ENCODE results near the gene TRIM52.
A peak's percentile ranks its signal among the peaks of the same experiment; 100 is the strongest.

TRIM52 gene

GRCh38 chr5:181265092-181265671, 4.2 kb upstream of the TRIM52 start:
- H3K36me3 ChIP-seq: peaks cover 9% of the 10 kb centered on the region
- no peak overlapping the region for H3K4me3 ChIP-seq (ENCODE audit: low read depth in 1 of 2, low read length in 1 of 2)
- no peaks in the 10 kb centered on the region for H3K27me3 ChIP-seq
- no peak for TF ChIP-seq CTCF (IDR thresholded peaks at IDR 0.05)
- no peak overlapping the region for H3K27ac ChIP-seq
- peaks cover 12 to 16% of the 10 kb centered on the region in 2 experiments for H3K4me1 ChIP-seq (ENCODE audit: control insufficient read depth in 1 of 2, insufficient read depth in 1 of 2, low read depth in 1 of 2, low read length in 1 of 2)
- no peaks in the 10 kb centered on the region for H3K9me3 ChIP-seq

- no peak overlapping the region for H3K27ac ChIP-seq
- peaks cover 9% of the 10 kb centered on the region for H3K36me3 ChIP-seq
- H3K4me3 ChIP-seq (ENCODE audit: low read depth in 1 of 2, low read length in 1 of 2): no peak overlapping the region
- H3K27me3 ChIP-seq: no peaks in the 10 kb centered on the region
- H3K9me3 ChIP-seq: no peaks in the 10 kb centered on the region
- H3K4me1 ChIP-seq (ENCODE audit: control insufficient read depth in 1 of 2, insufficient read depth in 1 of 2, low read depth in 1 of 2, low read length in 1 of 2): peaks cover 27 to 32% of the 10 kb centered on the region in 2 experiments
- no peak for TF ChIP-seq CTCF (IDR thresholded peaks at IDR 0.05)
Measured at GRCh38 chr5:181263633-181264032, 2.7 kb upstream of the TRIM52 start.

GRCh38 chr5:181261320-181262049, 542 bp upstream of the TRIM52 start:
- peaks cover 35 to 43% of the 10 kb centered on the region in 2 experiments for H3K4me1 ChIP-seq (ENCODE audit: control insufficient read depth in 1 of 2, insufficient read depth in 1 of 2, low read depth in 1 of 2, low read length in 1 of 2)
- no peak for TF ChIP-seq CTCF (IDR thresholded peaks at IDR 0.05)
- no peaks in the 10 kb centered on the region for H3K27me3 ChIP-seq
- H3K36me3 ChIP-seq: peaks cover 9% of the 10 kb centered on the region
- H3K9me3 ChIP-seq: no peaks in the 10 kb centered on the region
- H3K4me3 ChIP-seq (ENCODE audit: low read depth in 1 of 2, low read length in 1 of 2): peak overlapping the region; percentile 88 to 98
- H3K27ac ChIP-seq: peak overlapping the region; percentile 90

GRCh38 chr5:181259974-181260719, 796 bp downstream of the TRIM52 start:
- Histone ChIP-seq H3K27me3 (no peaks in the 10 kb centered on the region), H3K4me3 (ENCODE audit: low read depth in 1 of 2, low read length in 1 of 2) (peak overlapping the region; percentile 88 to 98), H3K4me1 (ENCODE audit: control insufficient read depth in 1 of 2, insufficient read depth in 1 of 2, low read depth in 1 of 2, low read length in 1 of 2) (peaks cover 35 to 43% of the 10 kb centered on the region in 2 experiments), H3K36me3 (peaks cover 12% of the 10 kb centered on the region), H3K27ac (peak overlapping the region; percentile 90), H3K9me3 (no peaks in the 10 kb centered on the region)
- TF ChIP-seq CTCF (IDR thresholded peaks at IDR 0.05): no peak

GRCh38 chr5:181259283-181259682, 1.7 kb downstream of the TRIM52 start:
- H3K27me3 ChIP-seq: no peaks in the 10 kb centered on the region
- H3K4me3 ChIP-seq (ENCODE audit: low read depth in 1 of 2, low read length in 1 of 2): peak overlapping the region; percentile 88 to 98
- peaks cover 20% of the 10 kb centered on the region for H3K36me3 ChIP-seq
- TF ChIP-seq CTCF (IDR thresholded peaks at IDR 0.05): no peak
- H3K4me1 ChIP-seq (ENCODE audit: control insufficient read depth in 1 of 2, insufficient read depth in 1 of 2, low read depth in 1 of 2, low read length in 1 of 2): peaks cover 35 to 43% of the 10 kb centered on the region in 2 experiments
- H3K27ac ChIP-seq: no peak overlapping the region
- no peaks in the 10 kb centered on the region for H3K9me3 ChIP-seq
